ENCODE results near the gene RPAP3.

The RPAP3 gene

DNA sequence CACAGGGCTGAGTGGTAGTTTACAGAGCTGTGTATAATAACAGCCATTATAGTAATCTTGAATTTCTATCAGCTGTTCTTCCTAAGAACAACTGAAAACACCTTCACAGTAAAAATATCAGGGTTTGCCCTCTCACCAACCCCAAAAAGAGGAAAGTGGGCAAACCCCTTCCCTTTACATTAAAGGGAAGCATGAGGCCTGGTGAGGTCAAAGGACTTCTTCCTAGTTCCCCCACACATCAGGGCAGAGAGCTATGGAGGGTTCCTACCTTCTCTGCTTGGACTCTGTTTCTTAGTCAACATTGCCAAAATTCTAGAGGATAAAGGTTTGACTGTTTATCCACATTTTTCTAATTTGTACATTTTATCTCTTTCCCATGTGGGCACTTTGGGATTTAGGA is 4.4 kb upstream of the RPAP3 start:
- TF ChIP-seq SUZ12 (IDR thresholded peaks at IDR 0.05; ENCODE audit: extremely low read depth, insufficient read depth, insufficient read length) (no peak), ZNF274 (IDR thresholded peaks at IDR 0.05; ENCODE audit: low read depth, low read length) (no peak), YY1 (IDR thresholded peaks at IDR 0.05; ENCODE audit: insufficient read depth, insufficient read length) (no peak)
- Histone ChIP-seq H3K4me1 (ENCODE audit: insufficient read depth, insufficient read length) (no peaks in the 10 kb centered on the region), H3K27me3 (ENCODE audit: insufficient read depth, insufficient read length) (no peaks in the 10 kb centered on the region), H3K4me3 (ENCODE audit: insufficient read length, low read depth) (no peak overlapping the region), H3K9me3 (ENCODE audit: insufficient read depth, low read length) (no peaks in the 10 kb centered on the region), H3K9ac (ENCODE audit: insufficient read length, low read depth) (no peak overlapping the region), H3K36me3 (ENCODE audit: insufficient read depth, insufficient read length, low read length) (no peaks in the 10 kb centered on the region)
- no peak for DNase-seq (ENCODE audit: low read depth, low spot score)

DNA sequence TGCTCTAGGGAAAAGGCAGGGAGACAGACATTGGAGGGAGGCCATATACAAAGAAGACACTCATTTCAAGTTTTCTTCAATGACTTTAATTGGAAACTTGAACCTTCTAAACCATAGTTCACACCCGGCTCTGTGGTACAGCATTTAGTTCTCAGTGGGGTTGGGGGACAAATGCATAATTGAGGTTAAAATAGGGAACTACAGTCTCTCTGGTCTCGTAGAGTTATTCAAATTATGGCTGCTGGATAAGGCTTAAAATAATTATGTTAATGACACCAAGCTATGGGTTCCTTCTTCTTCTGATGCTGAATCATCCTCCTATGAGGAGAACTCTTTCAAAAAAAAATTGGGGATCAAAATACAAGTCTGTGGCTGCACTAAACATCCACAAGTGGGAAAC is 3.8 kb upstream of the RPAP3 start:
- no peaks in the 10 kb centered on the region for H3K9me3 ChIP-seq (ENCODE audit: insufficient read depth, low read length)
- H3K4me1 ChIP-seq (ENCODE audit: insufficient read depth, insufficient read length): no peaks in the 10 kb centered on the region
- no peak for TF ChIP-seq YY1 (IDR thresholded peaks at IDR 0.05; ENCODE audit: insufficient read depth, insufficient read length)
- TF ChIP-seq ZNF274 (IDR thresholded peaks at IDR 0.05; ENCODE audit: low read depth, low read length): no peak
- no peak for TF ChIP-seq SUZ12 (IDR thresholded peaks at IDR 0.05; ENCODE audit: extremely low read depth, insufficient read depth, insufficient read length)
- H3K4me3 ChIP-seq (ENCODE audit: insufficient read length, low read depth): no peak overlapping the region
- no peak overlapping the region for H3K9ac ChIP-seq (ENCODE audit: insufficient read length, low read depth)
- H3K36me3 ChIP-seq (ENCODE audit: insufficient read depth, insufficient read length, low read length): no peaks in the 10 kb centered on the region
- H3K27me3 ChIP-seq (ENCODE audit: insufficient read depth, insufficient read length): no peaks in the 10 kb centered on the region
- DNase-seq (ENCODE audit: low read depth, low spot score): no peak

DNA sequence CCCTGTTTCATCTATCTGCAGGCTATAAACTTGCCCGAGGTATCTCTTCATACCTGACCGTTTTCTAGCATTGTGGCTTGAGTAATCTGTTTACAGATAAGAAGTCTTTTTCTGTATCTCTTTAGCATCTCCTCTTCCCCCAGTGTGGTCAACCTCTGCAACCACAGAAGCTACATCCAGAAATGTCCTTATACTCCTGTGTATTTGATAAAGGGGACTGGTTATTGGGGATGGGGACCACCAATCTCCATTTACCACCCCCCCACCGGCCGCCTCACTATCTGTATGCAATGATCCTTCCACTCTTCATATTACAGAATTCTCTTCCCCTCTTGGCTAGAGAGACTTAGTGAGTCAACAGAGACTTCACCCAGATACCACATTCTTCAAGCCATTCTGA is 3.4 kb upstream of the RPAP3 start:
- Histone ChIP-seq H3K9me3 (ENCODE audit: insufficient read depth, low read length) (no peaks in the 10 kb centered on the region), H3K9ac (ENCODE audit: insufficient read length, low read depth) (no peak overlapping the region), H3K27me3 (ENCODE audit: insufficient read depth, insufficient read length) (no peaks in the 10 kb centered on the region), H3K4me3 (ENCODE audit: insufficient read length, low read depth) (no peak overlapping the region), H3K4me1 (ENCODE audit: insufficient read depth, insufficient read length) (no peaks in the 10 kb centered on the region), H3K36me3 (ENCODE audit: insufficient read depth, insufficient read length, low read length) (no peaks in the 10 kb centered on the region)
- TF ChIP-seq ZNF274 (IDR thresholded peaks at IDR 0.05; ENCODE audit: low read depth, low read length) (no peak), YY1 (IDR thresholded peaks at IDR 0.05; ENCODE audit: insufficient read depth, insufficient read length) (no peak), SUZ12 (IDR thresholded peaks at IDR 0.05; ENCODE audit: extremely low read depth, insufficient read depth, insufficient read length) (no peak)
- DNase-seq (ENCODE audit: low read depth, low spot score): no peak

DNA sequence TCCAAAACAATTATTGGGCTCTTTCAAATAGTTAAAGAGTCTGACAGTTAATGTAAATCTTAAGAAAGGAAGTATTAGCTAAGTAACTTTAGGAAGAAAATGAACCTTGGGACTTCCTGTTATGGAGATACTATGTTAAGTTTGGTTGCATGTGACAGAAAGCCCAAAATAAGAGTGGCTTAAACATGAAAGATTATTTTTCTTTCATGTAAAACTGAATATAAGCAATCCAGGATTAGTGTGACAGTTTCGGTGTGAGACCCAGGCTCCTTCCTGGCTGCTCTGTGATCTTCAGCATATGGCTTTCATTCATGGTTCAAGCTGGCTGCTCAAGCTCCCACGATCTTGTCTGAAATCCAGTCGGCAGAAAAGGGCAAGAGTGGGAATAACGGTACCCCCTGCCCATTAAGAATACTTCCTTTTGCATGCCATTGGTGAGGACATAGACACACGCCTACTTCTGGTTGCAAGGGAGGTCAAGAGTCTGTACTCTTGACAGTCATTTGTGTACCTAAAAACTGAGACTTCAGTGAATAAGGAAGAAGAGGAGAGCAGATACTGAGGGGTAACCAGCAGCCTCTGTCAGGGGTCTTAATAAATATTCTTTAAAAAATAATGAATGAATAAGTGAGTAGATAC is 2.2 kb upstream of the RPAP3 start:
- no peak for TF ChIP-seq ZNF274 (IDR thresholded peaks at IDR 0.05; ENCODE audit: low read depth, low read length)
- no peak for TF ChIP-seq SUZ12 (IDR thresholded peaks at IDR 0.05; ENCODE audit: extremely low read depth, insufficient read depth, insufficient read length)
- no peak for TF ChIP-seq YY1 (IDR thresholded peaks at IDR 0.05; ENCODE audit: insufficient read depth, insufficient read length)
- Histone ChIP-seq H3K9ac (ENCODE audit: insufficient read length, low read depth) (no peak overlapping the region), H3K36me3 (ENCODE audit: insufficient read depth, insufficient read length, low read length) (peaks cover 6% of the 10 kb centered on the region), H3K4me1 (ENCODE audit: insufficient read depth, insufficient read length) (no peaks in the 10 kb centered on the region), H3K27me3 (ENCODE audit: insufficient read depth, insufficient read length) (no peaks in the 10 kb centered on the region), H3K9me3 (ENCODE audit: insufficient read depth, low read length) (no peaks in the 10 kb centered on the region), H3K4me3 (ENCODE audit: insufficient read length, low read depth) (no peak overlapping the region)
- no peak for DNase-seq (ENCODE audit: low read depth, low spot score)

- TF ChIP-seq ZNF274 (IDR thresholded peaks at IDR 0.05; ENCODE audit: low read depth, low read length): no peak
- no peak for TF ChIP-seq YY1 (IDR thresholded peaks at IDR 0.05; ENCODE audit: insufficient read depth, insufficient read length)
- TF ChIP-seq SUZ12 (IDR thresholded peaks at IDR 0.05; ENCODE audit: extremely low read depth, insufficient read depth, insufficient read length): no peak
- peaks cover 7% of the 10 kb centered on the region for H3K36me3 ChIP-seq (ENCODE audit: insufficient read depth, insufficient read length, low read length)
- DNase-seq (ENCODE audit: low read depth, low spot score): no peak
- no peak overlapping the region for H3K4me3 ChIP-seq (ENCODE audit: insufficient read length, low read depth)
- H3K27me3 ChIP-seq (ENCODE audit: insufficient read depth, insufficient read length): no peaks in the 10 kb centered on the region
- no peaks in the 10 kb centered on the region for H3K4me1 ChIP-seq (ENCODE audit: insufficient read depth, insufficient read length)
- no peaks in the 10 kb centered on the region for H3K9me3 ChIP-seq (ENCODE audit: insufficient read depth, low read length)
- H3K9ac ChIP-seq (ENCODE audit: insufficient read length, low read depth): no peak overlapping the region
Observed at GRCh38 chr12:47707355-47707754, 1.5 kb upstream of the RPAP3 start.

- Histone ChIP-seq H3K9me3 (ENCODE audit: insufficient read depth, low read length) (no peaks in the 10 kb centered on the region), H3K4me3 (ENCODE audit: insufficient read length, low read depth) (peak overlapping the region; percentile 72), H3K36me3 (ENCODE audit: insufficient read depth, insufficient read length, low read length) (peaks cover 27% of the 10 kb centered on the region), H3K4me1 (ENCODE audit: insufficient read depth, insufficient read length) (no peaks in the 10 kb centered on the region), H3K27me3 (ENCODE audit: insufficient read depth, insufficient read length) (no peaks in the 10 kb centered on the region), H3K9ac (ENCODE audit: insufficient read length, low read depth) (peak overlapping the region; percentile 85)
- no peak for DNase-seq (ENCODE audit: low read depth, low spot score)
- TF ChIP-seq YY1 (IDR thresholded peaks at IDR 0.05; ENCODE audit: insufficient read depth, insufficient read length) (no peak), SUZ12 (IDR thresholded peaks at IDR 0.05; ENCODE audit: extremely low read depth, insufficient read depth, insufficient read length) (no peak), ZNF274 (IDR thresholded peaks at IDR 0.05; ENCODE audit: low read depth, low read length) (no peak)
Observed at GRCh38 chr12:47705229-47705565, 633 bp downstream of the RPAP3 start.

DNA sequence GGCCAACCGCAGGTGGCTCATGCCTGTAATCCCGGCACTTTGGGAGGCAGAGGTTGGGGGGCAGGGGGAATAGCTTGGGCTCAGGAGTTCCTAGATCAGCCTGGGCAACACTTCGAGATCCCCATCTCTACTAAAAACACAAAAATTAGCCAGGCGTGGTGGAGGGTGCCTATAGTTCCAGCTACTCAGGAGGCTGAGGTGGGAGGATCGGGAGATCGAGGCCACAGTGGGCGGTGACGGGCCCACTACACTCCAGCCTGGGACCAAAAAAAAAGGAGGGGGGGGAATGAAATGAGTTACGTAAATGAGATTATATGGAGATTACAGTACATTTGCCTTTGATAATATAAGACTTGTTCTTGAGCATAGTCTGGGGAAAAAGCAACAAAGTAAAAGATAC is 1.1 kb downstream of the RPAP3 start:
- peak overlapping the region; percentile 85 for H3K9ac ChIP-seq (ENCODE audit: insufficient read length, low read depth)
- H3K4me1 ChIP-seq (ENCODE audit: insufficient read depth, insufficient read length): no peaks in the 10 kb centered on the region
- TF ChIP-seq SUZ12 (IDR thresholded peaks at IDR 0.05; ENCODE audit: extremely low read depth, insufficient read depth, insufficient read length) (no peak), YY1 (IDR thresholded peaks at IDR 0.05; ENCODE audit: insufficient read depth, insufficient read length) (no peak), ZNF274 (IDR thresholded peaks at IDR 0.05; ENCODE audit: low read depth, low read length) (no peak)
- no peak for DNase-seq (ENCODE audit: low read depth, low spot score)
- H3K9me3 ChIP-seq (ENCODE audit: insufficient read depth, low read length): no peaks in the 10 kb centered on the region
- no peaks in the 10 kb centered on the region for H3K27me3 ChIP-seq (ENCODE audit: insufficient read depth, insufficient read length)
- H3K4me3 ChIP-seq (ENCODE audit: insufficient read length, low read depth): peak overlapping the region; percentile 72
- peaks cover 32% of the 10 kb centered on the region for H3K36me3 ChIP-seq (ENCODE audit: insufficient read depth, insufficient read length, low read length)

Data from NT2/D1 (cell line).